GM20431 (cell line): ENCODE data around the gene PHYH.
"Not testable (repeated sequence)": the region's sequence is repeated elsewhere in the genome, so short reads cannot be mapped to it uniquely, and the experiment has no call there.

Experiments
- in situ Hi-C: fragments of 300-500 bp; cut with MseI, MboI; formaldehyde crosslinking; loops from one replicate; pipeline ENCODE4 v1.15.0; 2020; ENCODE audit warnings: low sequenced_read_pairs; ENCODE audit not compliant: unreplicated experiment

PHYH gene

DNA sequence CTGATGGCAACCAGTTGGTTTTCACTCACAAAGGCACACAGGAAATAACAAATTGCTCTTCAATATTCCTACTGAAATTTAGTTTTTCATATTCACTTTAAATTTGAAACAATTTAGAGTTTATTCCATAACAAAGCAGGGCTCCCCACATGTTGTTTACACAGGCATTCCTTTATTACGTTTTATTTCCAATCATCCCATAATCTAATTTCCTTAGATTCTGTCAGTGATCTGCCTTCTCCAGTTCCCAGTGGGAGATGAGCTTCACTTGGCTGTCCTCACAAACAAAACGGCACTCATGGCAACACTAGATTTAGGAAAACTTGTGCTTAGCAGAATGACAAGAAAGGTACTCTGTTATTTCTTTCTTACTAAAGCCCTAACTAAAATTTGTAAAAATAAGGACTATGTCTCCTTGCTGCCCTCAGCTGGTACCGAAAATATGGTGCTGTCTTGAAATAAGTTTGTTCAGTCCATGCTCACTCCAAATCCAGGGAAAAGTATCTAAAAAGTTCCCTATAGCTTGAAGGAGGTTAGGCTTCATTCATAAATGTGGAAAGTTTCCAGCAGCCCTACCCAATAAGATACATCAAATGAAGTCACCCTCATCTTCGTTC lies 23.0 kb downstream of the PHYH start:
- in situ Hi-C loops, result no loop called here

- in situ Hi-C loops, result not testable (repeated sequence)
Measured at GRCh38 chr10:13276146-13276545, 23.7 kb downstream of the PHYH start.

GRCh38 chr10:13272164-13272571 lies 27.7 kb downstream of the PHYH start:
- in situ Hi-C loops, result no loop called here

GRCh38 chr10:13271552-13272163 lies 28.2 kb downstream of the PHYH start:
- in situ Hi-C loops, result no loop called here

DNA sequence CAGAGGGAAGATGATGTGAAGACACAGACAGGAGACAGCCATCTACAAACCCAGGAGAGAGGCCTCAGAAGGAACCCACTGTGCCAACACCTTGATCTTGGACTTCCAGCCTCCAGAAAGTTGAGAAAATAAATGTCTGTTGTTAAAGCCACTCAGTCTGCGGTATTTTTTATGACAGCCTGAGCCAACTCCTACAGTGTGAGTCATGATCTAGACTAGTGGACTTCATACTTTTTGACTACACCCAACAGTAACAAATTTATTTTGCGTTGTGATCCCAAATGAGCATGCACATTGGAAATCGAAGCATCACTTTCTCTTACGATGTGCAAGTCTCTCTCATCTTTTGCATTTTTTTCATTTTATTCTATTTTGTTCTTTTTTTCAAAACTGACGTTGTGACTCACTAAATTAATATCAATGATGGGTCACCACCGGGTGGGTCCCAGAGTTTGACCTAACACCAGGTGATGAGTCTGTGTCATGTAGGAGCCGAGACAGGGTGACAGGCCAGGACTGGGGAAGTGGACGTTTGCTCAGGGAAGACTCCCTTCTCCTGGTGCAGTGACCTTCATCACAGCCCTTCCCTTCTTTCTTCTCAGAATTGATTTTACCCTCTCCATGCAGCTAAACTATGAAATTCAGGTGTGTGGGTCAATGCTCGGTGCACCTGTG lies 28.9 kb downstream of the PHYH start:
- in situ Hi-C loops, result no loop called here

DNA sequence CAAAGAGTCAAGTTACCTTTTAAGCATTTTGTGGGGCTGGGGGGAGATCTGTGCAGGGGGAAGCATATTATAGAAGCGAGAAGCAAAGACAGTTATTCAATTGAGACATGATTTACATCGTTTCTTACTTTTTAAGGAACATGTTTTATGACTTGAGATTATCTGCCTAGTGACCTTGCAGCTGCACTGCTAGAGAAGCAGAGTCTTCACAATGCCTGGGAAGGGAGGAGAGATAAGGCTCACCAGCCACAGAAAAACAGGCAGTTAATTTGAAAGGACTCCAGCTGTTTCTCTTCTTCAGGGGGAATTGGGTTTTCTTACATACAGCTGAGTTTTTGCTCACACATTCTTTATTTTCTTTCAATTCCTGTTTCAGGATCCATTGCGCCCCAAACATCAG lies 31.0 kb downstream of the PHYH start:
- in situ Hi-C loops, result no loop called here

GRCh38 chr10:13268310-13268709 lies 31.6 kb downstream of the PHYH start:
- in situ Hi-C loops, result no loop called here

DNA sequence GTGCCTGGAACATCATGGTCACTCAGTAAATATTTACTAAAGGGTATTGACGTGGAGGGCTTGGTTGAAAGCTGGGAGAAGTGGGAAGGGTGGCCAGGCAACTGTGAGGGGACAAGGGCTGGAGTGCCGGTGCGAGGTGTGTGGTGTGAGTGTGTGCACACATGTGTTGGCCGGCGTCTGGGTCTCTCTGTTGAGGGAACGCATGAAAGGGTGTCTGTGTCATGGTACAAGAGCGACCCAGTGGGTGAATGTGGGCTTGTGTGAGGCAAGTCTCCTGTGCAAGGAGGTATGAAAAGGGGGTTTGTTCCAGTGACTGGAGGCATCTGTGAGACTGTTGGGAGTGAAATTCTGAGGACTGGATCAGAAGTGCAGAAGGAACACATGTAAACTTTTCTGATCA lies 36.3 kb downstream of the PHYH start:
- in situ Hi-C loops, result no loop called here

DNA sequence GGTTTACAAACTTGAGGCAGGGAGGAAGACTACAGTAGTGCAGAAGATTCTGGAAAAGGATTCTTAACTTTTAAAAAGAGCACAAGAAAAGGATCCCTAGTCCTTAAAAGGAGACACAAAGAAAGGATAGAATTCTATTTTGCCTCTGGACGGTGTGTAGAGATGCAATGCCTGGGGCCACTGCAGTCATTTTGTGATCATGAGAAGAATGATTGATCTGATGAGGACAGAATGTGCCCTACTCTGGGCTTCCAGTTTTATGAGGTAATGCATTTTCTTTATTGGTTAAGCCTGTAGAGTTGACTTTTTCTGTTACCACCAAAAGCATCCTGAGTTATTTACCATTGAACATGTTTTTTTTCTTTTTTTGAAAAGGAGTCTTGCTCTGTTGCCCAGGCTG lies 37.4 kb downstream of the PHYH start:
- in situ Hi-C loops, result no loop called here

DNA sequence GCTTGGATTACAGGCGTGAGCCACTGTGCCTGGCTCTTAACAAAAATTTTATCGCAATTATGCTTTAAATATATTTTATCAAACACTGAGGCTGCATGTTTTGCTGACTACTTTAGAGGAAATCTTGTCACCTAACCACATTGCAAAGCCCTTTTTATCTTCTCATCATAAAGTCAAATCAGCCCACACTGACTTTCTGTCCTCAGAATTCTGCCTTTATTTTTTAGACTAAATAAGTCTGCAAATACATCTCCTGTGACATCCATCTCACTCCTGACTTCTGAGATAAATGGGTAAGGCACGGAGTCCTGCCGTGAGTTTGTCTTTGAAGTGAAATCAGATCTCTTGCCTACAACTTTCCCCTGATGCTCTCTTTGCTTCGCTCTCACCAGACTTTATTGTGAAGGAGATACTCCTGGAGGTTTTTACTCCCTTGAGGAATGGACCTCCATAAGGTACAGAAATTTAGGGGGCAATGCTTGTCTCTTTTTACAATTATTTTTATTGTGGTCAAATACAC lies 42.2 kb downstream of the PHYH start:
- in situ Hi-C loops, result no loop called here

- in situ Hi-C loops, result no loop called here
Measured at GRCh38 chr10:13256627-13257026, 43.2 kb downstream of the PHYH start.

GRCh38 chr10:13253726-13254125 lies 46.1 kb downstream of the PHYH start:
- in situ Hi-C loops, result no loop called here

DNA sequence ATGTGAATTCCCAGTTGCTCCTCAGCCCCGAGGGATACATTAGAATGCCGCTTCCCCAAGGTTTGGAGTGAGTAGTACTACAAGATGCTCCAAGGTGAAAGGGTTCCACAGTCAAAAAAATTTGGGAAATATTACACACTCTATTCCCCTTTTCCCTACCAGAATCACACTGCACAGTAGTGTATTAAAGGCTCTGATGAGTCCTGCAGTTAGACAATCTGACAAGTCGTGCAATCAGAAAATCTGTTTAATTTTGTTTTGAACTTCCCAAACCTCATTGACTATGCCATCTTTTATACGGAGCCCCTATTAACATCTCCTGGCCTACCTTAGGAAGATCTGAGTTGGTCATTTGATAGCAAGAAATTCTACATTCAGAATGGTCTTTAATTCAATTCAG lies 52.1 kb downstream of the PHYH start:
- in situ Hi-C loops, result no loop called here

DNA sequence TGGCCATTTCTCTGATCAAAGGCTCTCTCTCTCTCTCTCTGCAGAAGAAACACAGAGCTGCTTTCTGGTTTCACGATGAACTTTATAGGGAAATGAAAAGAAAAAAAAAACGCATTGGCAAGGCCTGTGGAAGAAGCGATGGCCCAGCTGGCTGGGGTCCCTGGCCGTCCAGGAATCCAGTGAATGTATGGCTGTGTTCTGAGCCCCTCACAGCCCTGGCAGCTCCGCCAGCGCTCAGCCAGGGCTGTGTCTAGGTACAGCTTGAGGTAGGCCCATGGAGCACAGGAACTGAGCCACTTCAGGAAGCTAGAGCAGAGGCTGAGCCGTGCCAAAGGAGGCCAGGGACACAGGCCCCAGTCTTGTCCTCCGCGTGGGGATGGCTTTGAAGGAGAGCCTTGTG lies 52.6 kb downstream of the PHYH start:
- in situ Hi-C loops, result no loop called here

DNA sequence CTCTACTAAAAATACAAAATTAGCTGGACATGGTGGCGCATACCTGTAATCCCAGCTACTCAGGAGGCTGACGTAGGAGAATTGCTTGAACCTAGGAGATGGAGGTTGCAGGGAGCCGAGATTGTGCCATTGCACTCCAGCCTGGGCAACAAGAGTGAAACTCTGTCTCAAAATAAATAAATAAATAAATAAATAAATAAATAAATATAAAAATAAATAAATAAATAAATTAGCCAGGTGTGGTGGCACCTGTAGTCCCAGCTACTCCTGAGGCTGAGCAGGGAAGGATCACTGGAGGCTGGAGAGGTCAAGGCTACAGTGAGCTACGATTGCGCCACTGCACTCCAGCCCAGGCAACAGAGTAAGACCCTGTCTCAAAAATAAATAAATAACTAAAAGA lies 57.6 kb downstream of the PHYH start:
- in situ Hi-C loops, result not testable (repeated sequence)

DNA sequence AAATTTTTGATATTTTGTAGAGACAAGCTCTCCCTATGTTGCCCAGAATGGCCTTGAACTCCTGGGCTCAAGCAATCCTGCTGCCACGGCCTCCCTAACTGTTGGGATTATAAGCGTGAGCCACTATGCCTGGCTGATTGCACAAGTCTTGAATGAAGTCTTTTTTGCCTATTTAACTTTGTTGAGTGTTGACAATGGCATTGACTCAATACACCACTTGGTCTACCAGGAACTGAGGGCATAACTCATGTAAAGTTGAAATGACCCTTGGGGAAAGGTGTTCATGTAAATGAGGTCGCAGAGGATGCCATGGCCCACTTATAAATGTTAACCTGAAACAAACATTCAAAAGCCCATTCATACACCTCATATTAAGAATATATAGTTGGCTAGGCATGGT lies 58.3 kb downstream of the PHYH start:
- in situ Hi-C loops, result no loop called here

DNA sequence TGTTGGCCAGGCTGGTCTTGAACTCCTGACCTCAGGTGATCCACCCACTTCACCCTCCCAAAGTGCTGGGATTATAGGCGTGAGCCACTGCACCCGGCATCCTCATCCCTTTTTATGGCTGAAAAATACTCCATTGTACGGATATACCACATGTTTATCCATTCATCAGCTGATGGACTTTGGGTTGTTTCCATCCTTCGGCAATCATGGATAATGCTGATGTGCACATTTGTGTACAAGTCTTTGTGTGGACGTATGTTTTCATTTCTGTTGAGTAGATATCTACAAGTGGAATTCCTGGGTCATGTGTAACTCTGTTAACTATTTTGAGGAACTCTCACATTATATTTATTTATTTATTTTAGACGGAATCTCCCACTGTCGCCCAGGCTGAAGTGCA lies 59.9 kb downstream of the PHYH start:
- in situ Hi-C loops, result no loop called here

GRCh38 chr10:13238271-13239077 lies 61.4 kb downstream of the PHYH start:
- in situ Hi-C loops, result no loop called here

GRCh38 chr10:13236638-13237037 lies 63.2 kb downstream of the PHYH start:
- in situ Hi-C loops, result no loop called here

- in situ Hi-C loops, result not testable (repeated sequence)
Measured at GRCh38 chr10:13234736-13235135, 65.1 kb downstream of the PHYH start.

DNA sequence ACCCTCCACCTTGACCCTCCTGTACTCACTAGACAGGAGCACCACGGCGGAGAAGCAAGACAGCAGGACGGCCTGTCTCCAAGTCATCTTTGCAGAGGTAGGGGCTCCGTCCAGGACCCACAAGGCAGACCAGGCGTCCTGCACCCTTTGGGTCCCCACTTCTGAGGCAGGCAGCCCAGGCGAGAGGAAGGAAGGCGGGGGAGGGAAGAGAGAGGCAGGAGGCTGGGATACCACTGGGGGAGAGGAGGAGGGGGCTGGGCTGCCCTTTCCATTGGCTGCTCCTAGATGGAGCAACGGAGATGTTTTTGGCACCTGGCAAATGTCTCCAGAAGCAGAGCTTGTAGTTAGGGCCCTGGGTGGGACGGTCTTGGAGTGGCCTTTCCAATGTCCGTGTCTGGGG lies 65.7 kb downstream of the PHYH start, which contains the start of gene UCMA:
Gene UCMA (minus strand): TSS at position 203 of the 400 bp plus-strand sequence. CDS start 116 bp downstream, at position 87.
- in situ Hi-C loops, result no loop called here
